CD4-positive, alpha-beta T cell treated with Interleukin-4 for 4 hours (primary cell): ENCODE data around the gene LMF1.
A peak's percentile ranks its signal among the peaks of the same experiment; 100 is the strongest.

Source experiments
- DNase-seq: peaks from one replicate; pipeline ENCODE4 v3.0.0-alpha.2; 2020

LMF1 gene

DNA sequence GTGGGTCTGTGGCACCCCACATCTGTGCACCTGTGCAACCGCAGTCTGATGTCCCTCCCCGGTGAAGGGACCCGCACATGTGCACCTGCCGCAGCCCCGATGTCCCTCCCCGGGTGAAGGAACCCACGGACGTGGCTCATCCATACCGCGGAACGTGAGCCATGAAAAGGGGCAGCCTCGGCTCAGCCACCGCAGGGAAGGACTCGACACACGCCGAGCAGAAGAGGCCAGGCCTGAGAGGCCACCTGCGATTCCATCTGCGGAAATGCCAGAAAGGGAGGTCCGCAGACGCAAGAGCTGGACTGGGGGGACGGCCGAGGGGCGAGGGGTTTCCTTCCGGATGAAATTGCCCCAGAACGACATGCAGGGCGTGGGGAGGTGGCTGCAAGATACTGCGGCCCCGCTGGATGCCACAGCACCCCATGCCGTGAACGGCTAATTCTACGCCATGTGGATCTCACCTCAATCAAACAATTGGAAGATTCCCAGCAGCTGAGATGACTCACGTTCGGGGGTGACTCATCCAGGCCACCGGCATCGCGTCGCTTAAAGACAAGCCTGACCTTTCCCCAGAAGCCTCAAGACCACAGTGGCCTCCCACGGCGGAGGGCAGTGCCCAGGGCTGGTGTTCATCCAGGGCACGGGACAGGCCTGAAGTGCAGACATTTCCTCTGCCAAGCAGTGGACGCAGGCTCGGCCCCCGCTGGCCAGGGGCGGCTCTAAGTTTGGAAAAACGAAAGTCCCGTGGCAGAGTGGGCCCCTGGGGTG is 31.8 kb upstream of the LMF1 start:
- peak; percentile 82 for DNase-seq

DNA sequence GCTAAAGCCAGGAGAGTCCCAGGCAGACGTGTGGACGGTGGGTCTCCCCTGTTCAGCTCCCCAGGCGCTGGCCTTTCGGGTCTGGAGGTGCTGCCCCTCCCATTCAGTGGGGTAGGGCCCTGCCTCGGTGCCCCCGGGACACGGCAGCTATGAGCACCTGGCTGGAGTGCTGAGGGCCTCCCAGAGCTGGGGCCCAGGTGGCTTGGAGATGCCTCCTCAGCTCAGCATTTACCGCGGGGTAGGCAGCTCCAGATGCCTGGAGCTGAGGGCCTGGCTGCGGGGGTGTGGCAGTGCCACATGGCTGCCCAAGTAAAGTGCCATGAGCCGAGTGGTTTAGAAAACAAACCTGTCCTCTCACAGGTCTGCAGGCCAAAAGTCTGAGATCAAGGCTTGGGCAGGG is 30.3 kb upstream of the LMF1 start:
- no peak for DNase-seq

DNA sequence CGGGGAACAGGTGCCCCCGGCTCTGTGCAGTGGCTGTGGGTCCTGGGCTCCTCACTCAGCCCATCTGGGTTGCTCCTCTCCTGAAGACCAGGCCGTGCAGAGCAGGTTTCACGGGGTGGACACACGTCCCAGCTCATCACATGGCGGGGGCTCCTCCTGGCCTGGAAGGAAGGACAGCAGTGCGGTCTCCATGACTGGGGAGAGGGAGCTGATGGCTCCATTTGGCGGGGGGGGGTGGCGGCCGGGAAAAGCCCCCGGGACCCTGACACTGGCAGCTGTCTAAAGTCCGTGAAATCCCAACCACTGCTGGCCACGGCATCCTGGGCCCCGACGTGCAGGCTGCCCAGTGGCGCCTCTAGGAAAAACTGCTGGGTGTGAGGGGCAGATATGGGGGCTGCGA is 29.8 kb upstream of the LMF1 start:
- no peak for DNase-seq

DNA sequence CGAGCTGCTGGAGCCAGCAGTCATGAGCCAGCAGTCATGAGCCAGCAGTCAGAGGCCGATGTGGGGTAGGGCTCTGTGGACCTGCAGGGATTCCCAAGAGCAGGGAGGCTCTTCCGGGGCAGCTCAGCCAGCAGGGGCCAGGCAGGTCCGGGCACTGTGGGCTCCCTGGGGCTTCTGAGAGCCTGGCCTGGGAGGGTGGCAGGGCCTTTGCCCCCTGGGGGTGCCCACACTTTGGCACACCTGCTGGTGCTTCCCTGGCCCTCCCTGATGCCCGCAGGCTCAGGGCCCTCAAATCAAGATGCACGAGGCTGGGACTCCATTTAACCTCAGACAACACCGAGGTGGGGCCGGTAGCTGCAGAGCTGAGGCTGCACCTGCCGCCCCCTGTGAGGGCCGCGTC is 28.9 kb upstream of the LMF1 start:
- DNase-seq: no peak

- no peak for DNase-seq
These were observed 27.8 kb upstream of the LMF1 start for GRCh38 chr16:998615-999014.

DNA sequence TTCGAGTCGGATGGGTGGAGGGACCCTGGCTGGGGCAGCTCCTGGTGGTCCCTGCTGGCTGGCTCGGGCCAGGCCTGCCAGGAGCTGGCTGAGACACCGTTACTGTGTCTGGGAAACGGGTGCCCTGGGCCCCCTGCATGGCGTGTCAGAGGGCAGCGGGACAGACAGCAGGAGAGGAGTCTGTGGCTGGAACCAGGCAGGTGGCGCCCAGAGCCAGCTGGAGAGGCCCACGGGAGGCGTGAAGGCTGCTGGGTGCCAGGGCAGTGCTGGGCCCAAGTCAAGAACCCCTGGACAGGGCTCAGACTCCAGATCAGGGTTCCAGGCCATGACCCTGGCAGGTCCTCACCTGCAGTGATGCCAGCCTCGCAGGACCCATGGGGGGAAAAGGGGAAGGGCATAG is 27.4 kb upstream of the LMF1 start:
- DNase-seq: no peak

- peak; percentile 77 for DNase-seq
These were observed 26.8 kb upstream of the LMF1 start for GRCh38 chr16:997440-998051.

- peak; percentile 23 for DNase-seq
These were observed 25.9 kb upstream of the LMF1 start for GRCh38 chr16:996681-997080.

GRCh38 chr16:995783-996182 is 25.0 kb upstream of the LMF1 start:
- DNase-seq: no peak

DNA sequence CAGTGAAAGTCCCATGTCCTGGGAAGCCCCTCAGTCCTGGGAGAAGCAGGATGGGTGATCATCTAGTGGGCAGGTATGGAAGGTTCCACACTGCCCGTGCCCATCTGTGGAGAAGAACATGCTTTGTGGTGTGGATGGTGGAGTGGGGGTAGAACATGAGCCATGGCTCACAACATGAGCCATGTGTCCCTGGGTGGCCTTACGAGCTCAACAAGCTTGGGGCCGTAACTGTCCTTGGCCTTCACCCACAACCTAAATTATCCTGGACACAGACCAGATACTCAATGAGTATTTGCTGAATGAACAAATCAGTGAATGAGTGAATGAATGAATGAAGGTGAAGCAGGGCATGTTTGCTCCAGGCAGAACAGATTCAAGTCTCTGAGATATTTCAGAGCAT is 24.3 kb upstream of the LMF1 start:
- no peak for DNase-seq

DNA sequence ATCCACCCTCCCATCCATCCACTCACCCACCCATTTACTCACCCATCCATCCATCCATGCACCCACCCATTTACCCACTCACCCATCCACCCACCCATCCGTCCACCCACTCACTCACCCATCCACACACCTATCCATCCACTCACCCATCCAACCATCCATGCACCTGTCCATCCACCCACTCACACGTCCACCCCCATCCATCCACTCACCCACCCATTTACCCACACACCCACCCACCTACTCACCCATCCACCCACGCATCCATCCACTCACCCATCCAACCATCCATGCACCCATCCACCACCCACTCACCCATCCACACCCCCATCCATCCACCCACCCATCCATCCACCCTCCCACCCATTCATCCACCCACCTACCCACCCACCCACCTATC is 22.9 kb upstream of the LMF1 start:
- DNase-seq: no peak

DNA sequence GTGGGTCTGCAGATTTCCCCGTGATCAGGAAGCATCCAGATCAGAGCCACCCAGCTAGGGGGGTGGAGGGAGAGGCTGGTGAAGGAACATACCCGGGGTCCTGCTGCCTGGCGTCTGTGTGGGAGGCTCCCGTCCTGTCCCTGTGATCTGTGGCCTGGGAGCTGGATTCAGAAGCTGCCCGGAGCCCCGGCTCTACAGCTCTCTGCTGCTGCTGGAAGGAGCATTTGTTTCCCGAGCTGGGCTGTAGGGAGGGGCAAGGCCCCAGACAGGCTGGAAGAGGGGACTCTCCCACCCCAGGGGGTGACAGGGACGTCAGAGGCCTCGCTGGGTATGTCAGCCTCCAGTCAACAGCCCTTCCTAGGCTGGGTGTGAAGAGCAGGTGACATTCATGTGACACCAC is 21.0 kb upstream of the LMF1 start:
- no peak for DNase-seq

- no peak for DNase-seq
These were observed 20.6 kb upstream of the LMF1 start for GRCh38 chr16:991345-991744.

DNA sequence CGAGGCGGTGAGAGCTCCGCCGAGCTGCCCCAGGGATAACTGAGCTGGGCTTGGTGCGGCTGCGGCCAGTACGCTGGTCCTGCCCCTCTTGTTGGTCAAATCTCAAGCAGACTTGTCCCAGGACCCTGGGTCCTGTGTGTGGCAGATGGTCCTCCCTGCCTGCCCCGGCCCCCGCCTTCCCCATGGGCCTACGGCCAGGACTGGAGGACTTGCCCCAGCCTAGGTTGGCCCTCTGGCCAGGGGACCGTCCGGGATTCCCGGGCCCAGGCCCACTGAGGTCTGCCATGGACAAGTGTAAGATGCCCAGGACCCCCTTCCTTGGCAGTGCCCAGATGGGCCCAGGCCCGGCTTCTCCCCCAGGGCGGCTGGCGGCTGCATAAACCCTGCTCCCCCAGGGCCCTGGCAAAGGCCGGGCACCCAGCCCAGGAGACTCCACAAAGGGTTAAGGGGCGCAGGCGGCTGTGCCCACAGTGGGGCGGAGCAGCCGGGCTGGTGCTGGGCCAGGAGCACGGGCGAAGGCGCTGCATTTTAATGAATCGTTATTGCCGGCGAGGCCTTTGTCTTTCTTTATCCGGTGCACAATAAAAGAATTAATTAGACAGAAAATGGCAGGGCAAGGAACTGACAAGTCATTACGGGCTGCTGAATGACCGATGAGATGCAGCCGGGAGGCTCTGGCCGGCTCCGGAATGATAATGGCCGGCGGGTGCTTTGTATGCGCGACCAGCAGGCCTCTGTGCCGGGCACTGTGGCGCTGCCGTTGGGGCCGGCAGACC is 19.9 kb upstream of the LMF1 start:
- DNase-seq: no peak

GRCh38 chr16:989354-989814 is 18.6 kb upstream of the LMF1 start:
- DNase-seq: no peak

DNA sequence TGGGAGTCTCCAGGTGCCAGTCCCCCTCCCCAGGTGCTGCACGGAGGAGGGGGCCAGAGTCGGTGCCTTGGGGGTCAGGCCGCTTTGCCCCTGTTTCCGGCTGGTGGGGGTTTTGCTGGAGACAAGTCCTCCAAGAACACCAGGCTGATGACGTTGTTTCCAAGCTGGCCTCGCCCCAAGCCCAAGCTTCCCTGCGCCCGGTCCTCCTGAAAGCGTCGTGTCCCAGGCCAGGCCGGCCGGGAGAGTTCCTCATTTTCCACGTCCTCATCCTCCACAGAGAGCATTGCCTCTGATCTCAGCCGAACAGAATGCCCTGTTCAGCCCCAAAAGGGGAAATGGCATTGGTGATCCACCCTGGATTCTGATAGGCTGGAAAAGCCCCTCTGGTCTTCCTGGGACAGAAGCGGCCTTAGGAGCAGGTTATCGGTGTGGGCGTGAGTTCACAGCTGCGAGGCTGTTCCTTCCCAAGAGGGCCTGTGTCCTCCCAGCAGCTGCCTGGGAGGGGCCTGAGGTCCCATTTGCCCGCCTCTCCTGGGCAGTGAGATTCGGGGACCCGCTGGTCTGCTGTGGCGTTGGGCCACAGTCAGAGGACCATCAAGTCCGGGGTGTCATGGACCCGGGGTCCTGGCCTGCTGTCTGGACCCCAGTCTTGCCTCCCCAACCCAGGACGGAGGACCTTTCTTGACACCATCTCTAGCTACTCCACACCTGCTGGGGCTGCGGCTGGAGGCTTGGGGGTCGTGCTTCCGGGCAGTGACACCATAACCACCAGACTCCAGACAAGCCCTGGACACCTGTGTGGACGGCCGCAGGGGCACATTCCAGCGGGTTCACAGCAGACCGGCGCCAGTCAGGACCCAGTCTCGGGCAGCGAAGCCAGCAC is 17.9 kb upstream of the LMF1 start:
- DNase-seq: no peak

GRCh38 chr16:987906-988305 is 17.1 kb upstream of the LMF1 start:
- DNase-seq: no peak

DNA sequence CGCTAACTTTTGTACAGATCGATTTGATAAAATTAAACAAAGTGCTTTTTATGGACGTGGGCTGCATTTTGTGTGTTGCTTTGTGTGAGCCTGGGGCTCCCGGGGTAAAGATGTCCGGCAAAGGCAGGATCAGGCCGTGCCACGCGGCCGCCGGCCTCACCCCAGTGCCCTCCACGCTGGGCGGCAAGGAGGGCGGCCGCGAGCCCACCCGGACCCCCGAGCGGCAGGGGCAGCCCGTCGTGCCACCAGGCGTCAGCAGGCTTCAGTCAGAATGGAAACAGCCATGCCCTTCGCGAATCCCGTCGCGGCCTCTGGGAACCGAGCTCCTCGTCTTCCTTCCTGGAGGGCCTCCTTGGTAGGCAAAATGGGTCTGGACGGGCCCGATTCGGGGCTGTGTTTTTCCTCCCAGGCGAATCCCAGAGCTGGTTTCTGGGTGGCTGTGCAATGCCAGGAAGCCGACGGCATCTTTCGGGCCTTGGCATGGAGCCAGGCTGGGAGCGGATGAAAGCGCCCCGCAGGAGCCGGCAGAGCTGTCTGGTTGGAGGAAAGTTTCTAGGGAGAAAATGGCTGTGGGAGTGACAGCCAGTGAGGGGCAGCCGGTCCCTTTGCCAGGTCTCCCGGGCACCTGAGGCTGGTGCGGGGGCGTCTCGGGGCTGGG is 16.3 kb upstream of the LMF1 start:
- no peak for DNase-seq

GRCh38 chr16:986411-986810 is 15.6 kb upstream of the LMF1 start:
- DNase-seq: no peak

- DNase-seq: no peak
These were observed 15.0 kb upstream of the LMF1 start for GRCh38 chr16:985646-986400.
